Measurements from ENCODE around the gene IL12RB2.

Gene IL12RB2

DNA sequence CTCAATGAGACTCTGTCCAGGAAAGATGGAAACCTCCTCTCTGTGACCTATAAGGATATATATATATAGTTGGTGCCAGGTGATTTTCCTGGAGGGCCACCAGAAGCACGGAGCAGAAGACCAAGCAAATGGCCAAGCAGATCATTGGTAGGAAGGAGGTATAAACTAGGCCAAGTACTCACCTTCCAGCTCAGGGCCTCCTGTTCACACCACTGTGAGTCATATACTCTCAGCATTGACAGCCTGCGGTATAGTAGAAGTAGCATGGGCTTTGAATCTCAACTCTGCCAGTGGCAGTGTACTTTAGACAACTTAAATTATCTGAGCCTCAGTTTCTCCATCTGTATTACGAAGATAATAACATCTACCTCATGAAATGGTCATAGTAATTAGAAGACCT, 15.4 kb downstream of the IL12RB2 start:
- TF ChIP-seq GATA2 (IDR thresholded peaks at IDR 0.05; ENCODE audit: low read depth, low read length) (no peak), GATA3 (IDR thresholded peaks at IDR 0.05; ENCODE audit: low read depth, low read length) (no peak)

DNA sequence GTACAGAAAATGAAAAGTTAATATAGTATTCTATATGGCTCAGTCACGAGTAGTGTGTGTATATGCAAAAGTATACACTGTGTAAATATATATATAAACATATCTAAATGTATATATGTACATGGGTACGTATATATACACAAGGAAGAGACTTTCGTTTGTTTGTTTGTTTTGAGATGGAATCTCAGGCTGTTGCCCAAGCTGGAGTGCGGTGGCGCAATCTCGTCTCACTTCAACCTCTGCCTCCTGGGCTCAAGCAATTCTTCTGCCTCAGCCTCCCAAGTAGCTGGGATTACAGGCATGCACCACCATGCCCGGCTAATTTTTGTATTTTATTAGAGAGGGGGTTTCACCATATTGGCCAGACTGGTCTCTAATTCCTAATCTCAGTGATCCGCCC, 16.4 kb downstream of the IL12RB2 start:
- TF ChIP-seq GATA3 (IDR thresholded peaks at IDR 0.05; ENCODE audit: low read depth, low read length) (no peak), GATA2 (IDR thresholded peaks at IDR 0.05; ENCODE audit: low read depth, low read length) (no peak)

- TF ChIP-seq GATA2 (IDR thresholded peaks at IDR 0.05; ENCODE audit: low read depth, low read length), result no peak
- TF ChIP-seq GATA3 (IDR thresholded peaks at IDR 0.05; ENCODE audit: low read depth, low read length), result no peak
These were observed 20.3 kb downstream of the IL12RB2 start for GRCh38 chr1:67327864-67328466.

GRCh38 chr1:67332653-67333529, 25.2 kb downstream of the IL12RB2 start:
- no peak for TF ChIP-seq GATA2 (IDR thresholded peaks at IDR 0.05; ENCODE audit: low read depth, low read length)
- no peak for TF ChIP-seq GATA3 (IDR thresholded peaks at IDR 0.05; ENCODE audit: low read depth, low read length)

- no peak for TF ChIP-seq GATA3 (IDR thresholded peaks at IDR 0.05; ENCODE audit: low read depth, low read length)
- TF ChIP-seq GATA2 (IDR thresholded peaks at IDR 0.05; ENCODE audit: low read depth, low read length), result no peak
These were observed 25.9 kb downstream of the IL12RB2 start for GRCh38 chr1:67333603-67334002.

GRCh38 chr1:67335411-67335810, 27.7 kb downstream of the IL12RB2 start:
- TF ChIP-seq GATA2 (IDR thresholded peaks at IDR 0.05; ENCODE audit: low read depth, low read length) (no peak), GATA3 (IDR thresholded peaks at IDR 0.05; ENCODE audit: low read depth, low read length) (no peak)

- TF ChIP-seq GATA3 (IDR thresholded peaks at IDR 0.05; ENCODE audit: low read depth, low read length), result no peak
These were observed 28.5 kb downstream of the IL12RB2 start for GRCh38 chr1:67336157-67336556.

GRCh38 chr1:67336783-67337182, 29.1 kb downstream of the IL12RB2 start:
- TF ChIP-seq GATA3 (IDR thresholded peaks at IDR 0.05; ENCODE audit: low read depth, low read length) (no peak), GATA2 (IDR thresholded peaks at IDR 0.05; ENCODE audit: low read depth, low read length) (no peak)

DNA sequence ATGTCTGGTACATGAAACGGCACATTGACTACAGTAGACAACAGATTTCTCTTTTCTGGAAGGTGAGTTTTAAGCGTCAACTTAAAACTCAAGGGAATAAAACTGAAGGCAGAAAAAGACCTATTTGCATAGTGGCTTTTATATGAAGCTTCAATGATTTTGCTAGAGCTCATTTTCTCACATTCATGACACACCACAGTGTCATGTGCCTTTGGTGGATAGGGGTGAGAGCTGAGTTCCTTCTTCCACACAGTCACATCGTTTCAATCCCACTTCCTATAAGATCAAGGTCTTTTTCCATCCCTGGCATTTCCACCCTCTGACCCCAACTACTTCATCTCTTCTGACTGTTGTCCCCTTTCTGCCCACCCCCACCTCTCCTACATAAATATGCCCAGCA, 31.0 kb downstream of the IL12RB2 start:
- no peak for TF ChIP-seq GATA3 (IDR thresholded peaks at IDR 0.05; ENCODE audit: low read depth, low read length)
- no peak for TF ChIP-seq GATA2 (IDR thresholded peaks at IDR 0.05; ENCODE audit: low read depth, low read length)

- TF ChIP-seq GATA3 (IDR thresholded peaks at IDR 0.05; ENCODE audit: low read depth, low read length) (no peak), GATA2 (IDR thresholded peaks at IDR 0.05; ENCODE audit: low read depth, low read length) (no peak)
These were observed 32.1 kb downstream of the IL12RB2 start for GRCh38 chr1:67339623-67340343.

DNA sequence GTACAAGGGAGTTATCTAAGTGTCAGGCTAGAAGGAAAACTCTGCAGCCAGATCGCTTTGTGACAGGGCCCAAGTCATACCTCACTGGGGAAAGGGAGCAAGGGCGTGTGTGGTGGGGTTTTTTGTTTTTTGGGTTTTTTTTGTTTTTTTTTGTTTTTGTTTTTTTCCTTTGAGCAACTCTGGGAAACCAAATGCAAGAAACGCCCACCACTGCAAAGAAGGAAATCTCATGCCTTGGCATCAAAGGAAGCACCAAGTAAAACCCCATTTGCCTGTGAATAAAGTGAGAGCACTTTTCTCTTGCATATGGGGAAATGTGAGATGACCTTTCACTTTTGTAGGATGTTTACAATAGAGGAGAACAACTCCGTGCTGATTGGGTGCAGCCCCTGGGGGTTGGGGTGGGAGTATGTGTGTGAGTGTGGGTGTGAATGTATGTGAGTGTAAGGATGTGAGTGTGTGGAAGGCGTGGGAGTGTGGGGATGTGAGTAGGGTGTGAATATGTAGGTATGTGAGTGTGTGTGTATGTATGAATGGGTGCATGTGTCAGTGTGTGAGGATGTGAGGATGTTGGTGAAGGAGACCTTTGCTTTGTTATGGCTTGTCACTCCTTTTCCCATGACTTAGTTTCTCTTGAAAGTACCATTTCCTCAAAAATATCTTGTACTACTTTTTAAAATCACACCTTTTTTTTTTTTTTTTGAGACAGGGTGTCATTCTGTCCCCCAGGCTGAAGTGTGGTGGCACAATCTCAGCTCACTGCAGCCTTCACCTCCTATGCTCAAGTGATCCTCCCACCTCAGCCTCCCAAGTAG, 34.6 kb downstream of the IL12RB2 start:
- TF ChIP-seq GATA3 (IDR thresholded peaks at IDR 0.05; ENCODE audit: low read depth, low read length), result no peak
- no peak for TF ChIP-seq GATA2 (IDR thresholded peaks at IDR 0.05; ENCODE audit: low read depth, low read length)

GRCh38 chr1:67345556-67345955, 37.9 kb downstream of the IL12RB2 start:
- TF ChIP-seq GATA3 (IDR thresholded peaks at IDR 0.05; ENCODE audit: low read depth, low read length) (no peak), GATA2 (IDR thresholded peaks at IDR 0.05; ENCODE audit: low read depth, low read length) (no peak)

DNA sequence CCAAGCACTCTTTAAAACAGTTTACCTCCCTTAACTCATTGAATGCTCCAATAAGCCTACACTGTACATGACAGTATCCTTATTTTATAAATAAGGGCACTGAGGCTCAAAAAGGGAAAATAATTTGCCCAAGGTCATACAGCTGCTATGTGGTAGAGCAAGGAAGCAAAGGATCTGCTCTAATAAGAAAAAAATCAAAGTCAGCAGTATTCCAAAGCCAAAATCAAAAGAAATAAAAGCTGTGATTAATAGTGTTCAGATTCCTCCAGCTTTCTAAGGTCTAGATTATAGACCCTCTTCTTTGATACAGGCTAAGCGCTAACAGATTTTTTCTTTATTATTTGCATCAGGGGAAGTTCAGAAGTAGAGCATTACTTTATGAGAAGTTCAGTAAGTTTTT, 39.3 kb downstream of the IL12RB2 start:
- TF ChIP-seq GATA3 (IDR thresholded peaks at IDR 0.05; ENCODE audit: low read depth, low read length) (no peak), GATA2 (IDR thresholded peaks at IDR 0.05; ENCODE audit: low read depth, low read length) (no peak)
